ENCODE results near the gene STARD9. TPM values are rescaled to one million over a fixed set of nuclear protein-coding genes. Genes with fewer than 3 reads are reported as not detected.

Gene STARD9
- total and polyA plus RNA-seq, 9 of the 15 experiments (the other 6 are each of a cell fraction or from before 2014, with no cell fraction given) = 0.45 to 6.0 (median 3.6) TPM

- H3K36me3 ChIP-seq (ENCODE audit: control insufficient read depth, insufficient read depth, low read length) = peaks cover 5% of the 10 kb centered on the region; the same call in 1 of the 3 replicates
- in situ Hi-C loops (cut with MboI) = no loop called here
- intact Hi-C loops (cut with micrococcal nuclease) = no loop called here
- no peak overlapping the region for H3K27ac ChIP-seq (ENCODE audit: extremely low read depth, low read depth, low read length)
- no peak for ATAC-seq
- H3K9ac ChIP-seq (ENCODE audit: insufficient read depth in 1 of 2, low read depth in 2 of 2, low read length in 2 of 2) = no peak overlapping the region
- no peak for TF ChIP-seq FIP1L1 (IDR thresholded peaks at IDR 0.05; ENCODE audit: low read depth, low read length, poor library complexity, severe bottlenecking)
- TF ChIP-seq TAF15 (IDR thresholded peaks at IDR 0.05; ENCODE audit: low read depth, low read length) = no peak
- H3K4me2 ChIP-seq (ENCODE audit: insufficient read depth, low read length) = no peak overlapping the region
- H3K9me1 ChIP-seq (ENCODE audit: control insufficient read depth, insufficient read depth, low read length) = no peaks in the 10 kb centered on the region
- no TSS peak for BruUV-seq (replicated peaks)
- no peak overlapping the region for H2AFZ ChIP-seq (ENCODE audit: low read depth, low read length)
- no peak for DNase-seq (ENCODE audit: extremely low read depth in 1 of 4, low spot score in 3 of 4)
- H3K9me3 ChIP-seq (replicated peaks; ENCODE audit: control insufficient read depth, insufficient read depth, low read depth, low read length) = no peaks in the 10 kb centered on the region
- 30% methylated on average over 3 of the region's 3 CpGs for WGBS (ENCODE audit: insufficient coverage, low coverage, missing lambda C conversion rate)
- ChIA-PET POLR2A (interaction anchor here (1.4 kb wide), 1 partner anchor 8 kb away, joined by 5 read pairs; no protein-coding TSS in a partner anchor), CTCF (ENCODE audit: low intra/inter-chr PET ratio) (no interaction called here)
- no peak overlapping the region for H3K4me3 ChIP-seq
- no peak for FAIRE-seq
- no peaks in the 10 kb centered on the region for H3K79me2 ChIP-seq (ENCODE audit: control insufficient read depth, insufficient read depth, low read length)
- H3K4me1 ChIP-seq (replicated peaks in 1 of 2; ENCODE audit: control insufficient read depth in 2 of 2, insufficient read depth in 2 of 2, low read length in 2 of 2) = no peaks in the 10 kb centered on the region
- H3K27me3 ChIP-seq (ENCODE audit: control insufficient read depth in 2 of 2, insufficient read depth in 2 of 2, low read length in 2 of 2) = no peaks in the 10 kb centered on the region
- H4K20me1 ChIP-seq (replicated peaks; ENCODE audit: control insufficient read depth, insufficient read depth, low read length) = no peaks in the 10 kb centered on the region
These were observed 95.0 kb downstream of the STARD9 start for GRCh38 chr15:42670451-42670850.

GRCh38 chr15:42672444-42672843 lies 97.0 kb downstream of the STARD9 start:
- FAIRE-seq (no peak), ATAC-seq (no peak), DNase-seq (ENCODE audit: extremely low read depth in 1 of 4, low spot score in 3 of 4) (no peak)
- no peaks in the 10 kb centered on the region for H3K27me3 ChIP-seq (ENCODE audit: control insufficient read depth in 2 of 2, insufficient read depth in 2 of 2, low read length in 2 of 2)
- no peak overlapping the region for H3K9ac ChIP-seq (ENCODE audit: insufficient read depth in 1 of 2, low read depth in 2 of 2, low read length in 2 of 2)
- no peak overlapping the region for H3K4me2 ChIP-seq (ENCODE audit: insufficient read depth, low read length)
- no peaks in the 10 kb centered on the region for H3K9me1 ChIP-seq (ENCODE audit: control insufficient read depth, insufficient read depth, low read length)
- no peaks in the 10 kb centered on the region for H3K79me2 ChIP-seq (ENCODE audit: control insufficient read depth, insufficient read depth, low read length)
- BruUV-seq (replicated peaks) = no TSS peak
- no peaks in the 10 kb centered on the region for H3K9me3 ChIP-seq (replicated peaks; ENCODE audit: control insufficient read depth, insufficient read depth, low read depth, low read length)
- in situ Hi-C loops (cut with MboI) (no loop called here), intact Hi-C loops (cut with micrococcal nuclease) (no loop called here)
- 62% methylated on average over 5 of the region's 5 CpGs for WGBS (ENCODE audit: insufficient coverage, low coverage, missing lambda C conversion rate)
- H3K36me3 ChIP-seq (ENCODE audit: control insufficient read depth, insufficient read depth, low read length) = peaks cover 5% of the 10 kb centered on the region; the same call in 1 of the 3 replicates
- CTCF ChIA-PET (ENCODE audit: low intra/inter-chr PET ratio) = no interaction called here
- H3K4me3 ChIP-seq = no peak overlapping the region
- H2AFZ ChIP-seq (ENCODE audit: low read depth, low read length) = no peak overlapping the region
- no peaks in the 10 kb centered on the region for H3K4me1 ChIP-seq (replicated peaks in 1 of 2; ENCODE audit: control insufficient read depth in 2 of 2, insufficient read depth in 2 of 2, low read length in 2 of 2)
- H4K20me1 ChIP-seq (replicated peaks; ENCODE audit: control insufficient read depth, insufficient read depth, low read length) = no peaks in the 10 kb centered on the region; the same call in 1 of the 2 replicates
- POLR2A ChIA-PET = interaction anchor here (0.7 kb wide), 2 partner anchors 8 to 155 kb away, joined by 3 read pairs; no protein-coding TSS in a partner anchor
- no peak overlapping the region for H3K27ac ChIP-seq (ENCODE audit: extremely low read depth, low read depth, low read length)
- no peak for TF ChIP-seq CHCHD3 (CRISPR knock-in tag; IDR thresholded peaks at IDR 0.05)
- TF ChIP-seq STAT5A (IDR thresholded peaks at IDR 0.05; ENCODE audit: borderline replicate concordance, low read length) = no peak
- no peak for TF ChIP-seq RHOXF2B (CRISPR knock-in tag; conservative IDR thresholded peaks at IDR 0.05)
- no peak for TF ChIP-seq USF1 (CRISPR knock-in tag; IDR thresholded peaks at IDR 0.05)
- TF ChIP-seq HNRNPK (IDR thresholded peaks at IDR 0.05; ENCODE audit: low read depth, low read length, poor library complexity, severe bottlenecking) = no peak
- no peak for TF ChIP-seq ZNF398 (CRISPR knock-in tag; IDR thresholded peaks at IDR 0.05)
- no peak for TF ChIP-seq E2F1 (CRISPR knock-in tag; IDR thresholded peaks at IDR 0.05)
- TF ChIP-seq MAFK (IDR thresholded peaks at IDR 0.05; ENCODE audit: low read length) = no peak
- no peak for TF ChIP-seq KAT8 (IDR thresholded peaks at IDR 0.05; ENCODE audit: low read depth)
- TF ChIP-seq ZNF780A (CRISPR knock-in tag; IDR thresholded peaks at IDR 0.05) = no peak
- no peak for TF ChIP-seq MCM2 (IDR thresholded peaks at IDR 0.05; ENCODE audit: low read depth)
- TF ChIP-seq ZNF239 (CRISPR knock-in tag; IDR thresholded peaks at IDR 0.05) = no peak
